NB4 (cell line): Measurements from ENCODE around the gene ERVMER34-1.

Experiments
- DNase-seq: peaks from one replicate; pipeline ENCODE4 v3.0.0; 2010; ENCODE audit warnings: low read depth
- H3K4me3 ChIP-seq: one replicate; pipeline ENCODE4 v1.5.1; 2011; ENCODE audit warnings: mild to moderate bottlenecking, low read depth, low read length, moderate library complexity
- MAX ChIP-seq: IDR thresholded peaks from 2 replicates; pipeline ENCODE4 v1.6.1; 2011; ENCODE audit warnings: low read depth, low read length
- MYC ChIP-seq: IDR thresholded peaks from 2 replicates; pipeline ENCODE4 v1.6.1; 2011; ENCODE audit warnings: low read depth, low read length
- POLR2A ChIP-seq: IDR thresholded peaks from 2 replicates; pipeline ENCODE4 v1.6.1; 2011; ENCODE audit warnings: mild to moderate bottlenecking; ENCODE audit not compliant: insufficient read length; ENCODE audit errors: extremely low read depth
- TF ChIP-seq, protein P1 (sequence below): IDR thresholded peaks from one replicate; pipeline ENCODE4 v1.5.1; 2012; ENCODE audit warnings: low read depth, low read length

The ERVMER34-1 gene

DNA sequence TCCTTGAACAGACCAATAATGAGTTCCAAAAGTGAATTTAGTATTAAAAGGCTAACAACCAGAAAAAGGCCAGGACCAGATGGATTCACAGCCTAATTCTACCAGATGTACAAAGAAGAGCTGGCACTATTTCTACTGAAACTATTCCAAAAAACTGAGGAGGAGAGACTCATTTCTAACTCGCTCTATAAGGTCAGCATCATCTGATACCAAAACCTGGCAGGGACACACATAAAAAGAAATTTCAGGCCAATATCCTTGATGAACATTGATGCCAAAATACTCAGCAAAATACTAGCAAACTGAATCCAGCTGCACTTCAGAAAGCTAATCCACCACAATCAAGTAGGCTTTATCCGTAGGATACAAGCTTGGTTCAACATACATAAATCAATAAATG is 56.3 kb downstream of the ERVMER34-1 start:
- no peak for DNase-seq
- TF ChIP-seq MYC (no peak), MAX (no peak), POLR2A (no peak)
- TF ChIP-seq, protein P1, sequence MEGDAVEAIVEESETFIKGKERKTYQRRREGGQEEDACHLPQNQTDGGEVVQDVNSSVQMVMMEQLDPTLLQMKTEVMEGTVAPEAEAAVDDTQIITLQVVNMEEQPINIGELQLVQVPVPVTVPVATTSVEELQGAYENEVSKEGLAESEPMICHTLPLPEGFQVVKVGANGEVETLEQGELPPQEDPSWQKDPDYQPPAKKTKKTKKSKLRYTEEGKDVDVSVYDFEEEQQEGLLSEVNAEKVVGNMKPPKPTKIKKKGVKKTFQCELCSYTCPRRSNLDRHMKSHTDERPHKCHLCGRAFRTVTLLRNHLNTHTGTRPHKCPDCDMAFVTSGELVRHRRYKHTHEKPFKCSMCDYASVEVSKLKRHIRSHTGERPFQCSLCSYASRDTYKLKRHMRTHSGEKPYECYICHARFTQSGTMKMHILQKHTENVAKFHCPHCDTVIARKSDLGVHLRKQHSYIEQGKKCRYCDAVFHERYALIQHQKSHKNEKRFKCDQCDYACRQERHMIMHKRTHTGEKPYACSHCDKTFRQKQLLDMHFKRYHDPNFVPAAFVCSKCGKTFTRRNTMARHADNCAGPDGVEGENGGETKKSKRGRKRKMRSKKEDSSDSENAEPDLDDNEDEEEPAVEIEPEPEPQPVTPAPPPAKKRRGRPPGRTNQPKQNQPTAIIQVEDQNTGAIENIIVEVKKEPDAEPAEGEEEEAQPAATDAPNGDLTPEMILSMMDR, result no peak
- no peak overlapping the region for H3K4me3 ChIP-seq

- TF ChIP-seq MYC (no peak), MAX (no peak), POLR2A (no peak)
- TF ChIP-seq, protein P1, result no peak
- no peak overlapping the region for H3K4me3 ChIP-seq
- no peak for DNase-seq
These were observed 57.7 kb downstream of the ERVMER34-1 start for GRCh38 chr4:52693492-52693891.
